PC-3 (cell line): ENCODE results near the gene CEP95. TPM values are rescaled to one million over a fixed set of nuclear protein-coding genes. Genes with fewer than 3 reads are reported as not detected.
A peak's percentile ranks its signal among the peaks of the same experiment; 100 is the strongest.

Experiments used
- ATAC-seq: fragments of 200-7000 bp; cut with Tn5 transposase; 2 replicates; pipeline ENCODE4 v1.9.1; 2020; ENCODE audit warnings: mild to moderate bottlenecking, moderate library complexity
- BruUV-seq: library from RNA; stranded (reverse); fragments of 400-500 nt; replicated peaks from 2 replicates; lab custom pipeline; 2021; lab: Mats Ljungman, UMichigan
- CTCF ChIA-PET: fragments of 300-600 bp; sonication (Branson Sonifier 250); formaldehyde crosslinking; loops from one replicate; lab custom pipeline; 2022; ENCODE audit warnings: antibody characterized with exemption; lab: Charles Lee
- POLR2A ChIA-PET: fragments of 300-600 bp; sonication (Branson Sonifier 250); formaldehyde crosslinking; loops from one replicate; lab custom pipeline; 2022; ENCODE audit warnings: antibody characterized with exemption; ENCODE audit not compliant: unreplicated experiment; lab: Charles Lee
- DNase-seq: peaks from one replicate; pipeline ENCODE4 v3.0.0-alpha.2; 2015
- H2AFZ ChIP-seq: fragments of 300-600 bp; sonication (generic); 2 replicates; pipeline ENCODE4 v1.6.0; 2016; ENCODE audit warnings: antibody characterized with exemption, low read length
- H3F3A ChIP-seq: fragments of 300-600 bp; sonication (generic); one replicate; pipeline ENCODE4 v1.6.0; 2017; ENCODE audit warnings: antibody characterized with exemption, low read length, control low read depth, mild to moderate bottlenecking; ENCODE audit not compliant: unreplicated experiment
- H3K27ac ChIP-seq: fragments of 300-600 bp; sonication (generic); 2 replicates; pipeline ENCODE4 v1.5.1; 2016; ENCODE audit warnings: mild to moderate bottlenecking, low read length
- H3K27me3 ChIP-seq: fragments of 300-600 bp; sonication (generic); 2 replicates; pipeline ENCODE4 v1.6.1; 2016; ENCODE audit warnings: low read length, mixed read lengths
- H3K36me3 ChIP-seq: fragments of 300-600 bp; sonication (generic); 2 replicates; pipeline ENCODE4 v1.6.1; 2016; ENCODE audit warnings: low read depth, mixed run types, low read length, mixed read lengths
- H3K4me1 ChIP-seq: fragments of 300-600 bp; sonication (generic); 2 replicates; pipeline ENCODE4 v1.5.1; 2016; ENCODE audit warnings: low read length; ENCODE audit not compliant: insufficient read depth
- H3K4me2 ChIP-seq: fragments of 300-600 bp; sonication (generic); 2 replicates; pipeline ENCODE4 v1.6.0; 2016; ENCODE audit warnings: low read length
- H3K4me3 ChIP-seq: fragments of 300-600 bp; sonication (generic); 2 replicates; pipeline ENCODE4 v1.5.1; 2016; ENCODE audit warnings: mild to moderate bottlenecking, low read length, mixed read lengths
- H3K79me2 ChIP-seq: fragments of 300-600 bp; sonication (generic); 2 replicates; pipeline ENCODE4 v1.6.1; 2017; ENCODE audit warnings: low read length, mixed read lengths
- H3K9ac ChIP-seq: fragments of 300-600 bp; sonication (generic); 2 replicates; pipeline ENCODE4 v1.6.0; 2016; ENCODE audit warnings: mild to moderate bottlenecking, low read length
- H3K9me2 ChIP-seq: fragments of 300-600 bp; sonication (generic); replicated peaks from 2 replicates; pipeline ENCODE4 v1.6.1; 2016; ENCODE audit warnings: mixed run types, low read length, mixed read lengths
- H3K9me3 ChIP-seq: fragments of 300-600 bp; sonication (generic); 2 replicates; pipeline ENCODE4 v1.6.1; 2016; ENCODE audit warnings: low read length, mixed read lengths
- H4K20me1 ChIP-seq: fragments of 300-600 bp; sonication (generic); 2 replicates; pipeline ENCODE4 v1.6.1; 2016; ENCODE audit warnings: low read length, mixed read lengths
- EZH2 ChIP-seq: fragments of 300-600 bp; sonication (generic); IDR thresholded peaks from one replicate; pipeline ENCODE4 v1.6.1; 2017; ENCODE audit warnings: antibody characterized with exemption, mild to moderate bottlenecking, low read length; ENCODE audit not compliant: unreplicated experiment
- EZH2phosphoT487 ChIP-seq: fragments of 300-600 bp; sonication (generic); IDR thresholded peaks from 2 replicates; pipeline ENCODE4 v1.6.1; 2018; ENCODE audit warnings: mild to moderate bottlenecking, antibody characterized with exemption, low read length, borderline replicate concordance
- intact Hi-C: fragments of 100-400 bp; cut with micrococcal nuclease; formaldehyde crosslinking; loops from 2 replicates; pipeline ENCODE4 v1.9.0; 2023
- total RNA-seq: library from RNA; depleted of rRNA; stranded (reverse); fragments of >200 nt; gene quantifications from 2 replicates; pipeline ENCODE4 v1.2.3, GENCODE V29; 2014
- TF ChIP-seq, protein P1 (sequence below): fragments of 300-600 bp; sonication (generic); conservative IDR thresholded peaks from 2 replicates; pipeline ENCODE4 v1.5.1; 2017; ENCODE audit warnings: antibody characterized with exemption, low read depth, mild to moderate bottlenecking, low read length

The CEP95 gene
- total RNA-seq, 1 experiment from 2014 or later, result 32.4 TPM

DNA sequence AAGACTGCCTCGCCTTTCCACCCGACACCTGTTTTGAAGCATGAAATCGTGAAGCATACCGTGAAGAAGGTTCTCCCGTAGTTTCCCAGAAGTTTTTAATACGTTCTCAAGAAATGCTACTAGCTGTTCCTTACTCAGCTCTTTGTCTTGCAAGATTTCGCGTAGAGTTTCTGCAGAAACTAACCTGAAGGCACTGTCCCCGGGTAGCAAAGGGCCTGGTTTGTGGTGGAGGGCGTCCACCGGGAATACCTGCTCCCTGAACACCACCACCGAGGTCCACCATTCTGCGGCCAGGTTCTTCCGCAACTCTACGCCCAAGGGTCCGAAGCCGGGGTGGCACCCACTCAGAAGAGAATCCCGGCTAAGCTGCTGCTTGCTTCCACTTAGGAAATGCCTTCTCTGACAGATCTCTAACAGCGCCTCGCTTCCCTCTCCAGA, 10.4 kb upstream of the CEP95 start:
- peaks cover 61% of the 10 kb centered on the region for H3K4me1 ChIP-seq
- H3K9me3 ChIP-seq, result no peaks in the 10 kb centered on the region
- POLR2A ChIA-PET, result interaction anchor here (0.5 to 1.7 kb wide), 3 partner anchors 10 to 607 kb away, joined by 4 to 50 read pairs (median 5); partner anchors contain the start of genes CEP95 and DDX5
- TSS peak; percentile 3 for BruUV-seq
- peak overlapping the region; percentile 77 for H3K9ac ChIP-seq
- peaks cover 53% of the 10 kb centered on the region for H3K79me2 ChIP-seq
- peak; percentile 25 for DNase-seq
- CTCF ChIA-PET, result interaction anchor here (0.7 to 1.1 kb wide), 4 partner anchors 10 to 78 kb away, joined by 3 to 6 read pairs (median 4); partner anchors contain the start of gene CEP95
- intact Hi-C loops, result no loop called here
- peaks cover 43% of the 10 kb centered on the region for H3F3A ChIP-seq
- peaks cover 35% of the 10 kb centered on the region for H4K20me1 ChIP-seq
- no peak for ATAC-seq
- peak overlapping the region; percentile 68 for H3K27ac ChIP-seq
- no peak for TF ChIP-seq EZH2
- TF ChIP-seq, protein P1, sequence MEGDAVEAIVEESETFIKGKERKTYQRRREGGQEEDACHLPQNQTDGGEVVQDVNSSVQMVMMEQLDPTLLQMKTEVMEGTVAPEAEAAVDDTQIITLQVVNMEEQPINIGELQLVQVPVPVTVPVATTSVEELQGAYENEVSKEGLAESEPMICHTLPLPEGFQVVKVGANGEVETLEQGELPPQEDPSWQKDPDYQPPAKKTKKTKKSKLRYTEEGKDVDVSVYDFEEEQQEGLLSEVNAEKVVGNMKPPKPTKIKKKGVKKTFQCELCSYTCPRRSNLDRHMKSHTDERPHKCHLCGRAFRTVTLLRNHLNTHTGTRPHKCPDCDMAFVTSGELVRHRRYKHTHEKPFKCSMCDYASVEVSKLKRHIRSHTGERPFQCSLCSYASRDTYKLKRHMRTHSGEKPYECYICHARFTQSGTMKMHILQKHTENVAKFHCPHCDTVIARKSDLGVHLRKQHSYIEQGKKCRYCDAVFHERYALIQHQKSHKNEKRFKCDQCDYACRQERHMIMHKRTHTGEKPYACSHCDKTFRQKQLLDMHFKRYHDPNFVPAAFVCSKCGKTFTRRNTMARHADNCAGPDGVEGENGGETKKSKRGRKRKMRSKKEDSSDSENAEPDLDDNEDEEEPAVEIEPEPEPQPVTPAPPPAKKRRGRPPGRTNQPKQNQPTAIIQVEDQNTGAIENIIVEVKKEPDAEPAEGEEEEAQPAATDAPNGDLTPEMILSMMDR, result no peak
- no peak for TF ChIP-seq EZH2phosphoT487
- peaks cover 47% of the 10 kb centered on the region for H3K36me3 ChIP-seq
- peak overlapping the region; percentile 86 for H3K4me3 ChIP-seq
- H3K4me2 ChIP-seq, result peak overlapping the region; percentile 93
- no peaks in the 10 kb centered on the region for H3K27me3 ChIP-seq
- H2AFZ ChIP-seq, result peak overlapping the region; percentile 65
- no peaks in the 10 kb centered on the region for H3K9me2 ChIP-seq

DNA sequence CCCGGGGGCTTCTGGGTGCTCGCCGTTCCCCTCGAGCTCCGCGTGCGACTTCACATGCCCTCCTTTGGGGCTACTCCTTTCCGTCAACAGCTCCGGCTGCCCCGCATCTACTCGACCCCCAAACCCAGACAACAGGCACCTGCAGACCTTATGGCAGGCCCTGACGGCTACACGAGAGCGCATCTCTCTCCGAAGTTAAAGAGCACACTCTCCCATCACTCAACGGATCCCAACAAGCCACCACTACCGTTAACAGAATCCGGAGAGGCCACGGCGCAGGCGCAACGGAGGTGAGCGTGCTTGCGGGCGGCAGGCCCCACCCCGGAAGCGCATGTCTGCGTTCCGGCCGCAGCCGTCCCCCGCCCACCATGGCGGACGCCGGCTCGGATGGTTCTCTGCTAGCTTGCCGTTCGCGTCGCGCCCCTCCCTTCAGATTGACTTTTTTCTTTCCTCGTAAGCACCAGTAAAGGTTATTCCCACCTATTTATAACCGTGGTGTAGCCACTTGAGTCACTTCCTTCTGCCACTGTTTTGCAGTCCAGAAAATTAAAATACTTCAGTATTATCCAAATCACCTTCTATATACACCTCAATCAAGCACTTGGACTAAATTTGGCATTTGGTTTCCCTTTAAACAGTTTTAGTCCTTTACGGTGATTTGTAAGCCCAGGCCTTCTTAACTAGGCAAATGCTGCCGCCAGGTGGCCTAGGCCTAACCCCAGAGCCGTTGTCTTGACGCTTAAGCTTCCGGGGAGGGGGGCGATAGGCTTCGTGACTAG, 9.8 kb upstream of the CEP95 start, which contains the start of gene POLG2:
POLG2 (minus strand) TSS at position 269 of the 779 bp plus-strand sequence; CDS start at position 183, 86 bp downstream.
- TF ChIP-seq EZH2phosphoT487, result no peak
- TF ChIP-seq, protein P1, result peak; percentile 85
- Histone ChIP-seq H3K9me2 (no peaks in the 10 kb centered on the region), H3K27me3 (no peaks in the 10 kb centered on the region), H3K79me2 (peaks cover 59% of the 10 kb centered on the region), H3K36me3 (peaks cover 51% of the 10 kb centered on the region), H2AFZ (peak within 1 kb of the TSS; percentile 65), H3K9ac (peak within 1 kb of the TSS; percentile 77), H3K4me2 (peak within 1 kb of the TSS; percentile 93), H4K20me1 (peaks cover 41% of the 10 kb centered on the region), H3K4me3 (peak within 1 kb of the TSS; percentile 86), H3F3A (peaks cover 47% of the 10 kb centered on the region), H3K9me3 (no peaks in the 10 kb centered on the region), H3K27ac (peak within 1 kb of the TSS; percentile 68), H3K4me1 (peaks cover 67% of the 10 kb centered on the region)
- ChIA-PET CTCF (interaction anchor here (0.7 to 1.1 kb wide), 3 partner anchors 10 to 78 kb away, joined by 3 to 6 read pairs (median 3); partner anchors contain the start of gene CEP95), POLR2A (interaction anchor here (0.5 to 1.7 kb wide), 3 partner anchors 9 to 607 kb away, joined by 4 to 50 read pairs (median 5); partner anchors contain the start of genes CEP95 and DDX5)
- TSS peak; percentile 93 for BruUV-seq
- intact Hi-C loops, result loop anchor here (1.0 kb wide), 1 partner anchor 9 kb away; the partner anchor contains the start of genes CEP95 and DDX5
- DNase-seq (peak; percentile 98), ATAC-seq (peak; percentile 75)
